ENCODE data around the gene TLN1. TPM values are rescaled to one million over a fixed set of nuclear protein-coding genes. Genes with fewer than 3 reads are reported as not detected.
A peak's percentile ranks its signal among the peaks of the same experiment; 100 is the strongest.

TLN1 gene
- total RNA-seq, 4 donors from 2014 or later = 934 to 1,435 (median 1,196) TPM

DNA sequence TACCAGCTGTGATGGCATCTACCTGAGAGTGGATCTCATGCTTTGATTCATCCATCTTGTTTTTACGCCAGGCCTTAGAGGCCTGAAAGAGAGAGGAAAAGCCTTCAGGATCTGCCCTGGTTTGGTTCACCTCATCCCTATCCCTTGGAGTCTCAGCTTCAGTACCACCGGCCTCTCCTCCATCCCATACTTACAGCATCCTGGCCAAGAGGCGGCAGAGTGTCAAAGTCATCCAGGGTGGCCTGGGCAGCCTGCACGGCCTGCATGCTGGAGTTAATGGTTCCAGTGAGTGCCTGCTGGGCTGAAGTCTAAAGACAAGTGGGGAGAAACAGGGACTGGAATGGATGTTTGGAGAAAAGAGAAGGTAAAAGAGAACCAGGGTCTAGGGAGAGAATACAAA is 12.4 kb downstream of the TLN1 start:
- peak overlapping the region; percentile 46 to 98 (median 76) for H3K27ac ChIP-seq (replicated peaks in 1 of 4)

DNA sequence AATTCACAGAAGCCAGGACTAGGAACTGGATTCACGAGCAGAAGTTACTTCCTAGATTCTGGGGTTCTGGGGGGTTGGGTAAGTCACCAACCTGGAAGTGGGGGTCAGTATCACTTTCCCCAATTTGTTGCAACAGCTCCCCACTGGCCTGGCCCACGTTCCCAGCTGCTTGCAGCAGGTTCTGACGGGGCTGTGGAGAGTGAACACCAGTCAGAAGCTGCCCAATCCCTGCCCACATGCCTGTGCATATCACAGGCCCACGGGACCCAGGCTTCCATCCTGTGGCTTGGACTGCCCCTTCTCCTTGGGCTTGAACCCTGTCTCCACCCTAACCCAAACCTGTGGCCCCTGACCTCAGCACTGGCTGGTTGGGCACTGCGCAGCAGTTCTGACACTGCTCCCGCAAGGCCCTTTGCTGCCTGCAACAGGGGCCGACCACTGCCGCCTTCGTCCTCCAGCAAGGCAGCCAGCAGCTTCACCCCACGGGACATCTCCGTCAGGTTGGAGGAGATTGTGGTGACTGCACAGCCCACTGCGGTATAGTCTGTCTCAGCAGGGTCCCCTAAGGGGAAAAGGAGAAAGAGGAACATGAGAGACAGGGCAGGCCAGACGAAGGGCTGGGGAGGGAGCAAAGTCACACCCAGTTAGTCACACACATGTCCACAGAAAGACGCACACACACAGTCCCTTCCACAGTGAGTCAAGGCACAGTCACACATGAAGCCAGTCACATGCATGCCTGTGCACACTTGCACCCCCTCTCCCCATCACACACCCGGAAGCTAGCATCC is 13.1 kb downstream of the TLN1 start:
- TF ChIP-seq EP300 (IDR thresholded peaks at IDR 0.05) (no peak), POLR2AphosphoS5 (IDR thresholded peaks at IDR 0.05) (no peak), POLR2A (IDR thresholded peaks at IDR 0.05; ENCODE audit: low read depth) (no peak)
- TF ChIP-seq, protein P1, sequence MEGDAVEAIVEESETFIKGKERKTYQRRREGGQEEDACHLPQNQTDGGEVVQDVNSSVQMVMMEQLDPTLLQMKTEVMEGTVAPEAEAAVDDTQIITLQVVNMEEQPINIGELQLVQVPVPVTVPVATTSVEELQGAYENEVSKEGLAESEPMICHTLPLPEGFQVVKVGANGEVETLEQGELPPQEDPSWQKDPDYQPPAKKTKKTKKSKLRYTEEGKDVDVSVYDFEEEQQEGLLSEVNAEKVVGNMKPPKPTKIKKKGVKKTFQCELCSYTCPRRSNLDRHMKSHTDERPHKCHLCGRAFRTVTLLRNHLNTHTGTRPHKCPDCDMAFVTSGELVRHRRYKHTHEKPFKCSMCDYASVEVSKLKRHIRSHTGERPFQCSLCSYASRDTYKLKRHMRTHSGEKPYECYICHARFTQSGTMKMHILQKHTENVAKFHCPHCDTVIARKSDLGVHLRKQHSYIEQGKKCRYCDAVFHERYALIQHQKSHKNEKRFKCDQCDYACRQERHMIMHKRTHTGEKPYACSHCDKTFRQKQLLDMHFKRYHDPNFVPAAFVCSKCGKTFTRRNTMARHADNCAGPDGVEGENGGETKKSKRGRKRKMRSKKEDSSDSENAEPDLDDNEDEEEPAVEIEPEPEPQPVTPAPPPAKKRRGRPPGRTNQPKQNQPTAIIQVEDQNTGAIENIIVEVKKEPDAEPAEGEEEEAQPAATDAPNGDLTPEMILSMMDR (IDR thresholded peaks at IDR 0.05) = no peak
- Histone ChIP-seq H3K4me3 (no peak overlapping the region), H3K36me3 (peaks cover 98 to 100% (median 99%) of the 10 kb centered on the region in 4 donors), H3K27ac (replicated peaks in 1 of 4) (peak overlapping the region; percentile 46 to 98 (median 76)), H3K4me1 (peaks cover 0 to 36% (median 31%) of the 10 kb centered on the region in 4 donors), H3K27me3 (no peaks in the 10 kb centered on the region), H3K9me3 (no peaks in the 10 kb centered on the region)
- no peak for DNase-seq (ENCODE audit: extremely low spot score)
- intact Hi-C loops (cut with DNase I) = no loop called here
- 78% methylated on average over 14 of the region's 15 CpGs for WGBS

More for the DNA sequence above, 12.4 kb downstream of the TLN1 start:
- peaks cover 0 to 30% (median 25%) of the 10 kb centered on the region in 4 donors for H3K4me1 ChIP-seq
- H3K36me3 ChIP-seq = peaks cover 98 to 100% (median 99%) of the 10 kb centered on the region in 4 donors
- intact Hi-C loops (cut with DNase I) = no loop called here
- H3K27me3 ChIP-seq = no peaks in the 10 kb centered on the region
- WGBS = 80% methylated on average over 4 of the region's 4 CpGs
- no peaks in the 10 kb centered on the region for H3K9me3 ChIP-seq
- no peak overlapping the region for H3K4me3 ChIP-seq
- TF ChIP-seq EP300 (IDR thresholded peaks at IDR 0.05) = no peak
- TF ChIP-seq, protein P1 (IDR thresholded peaks at IDR 0.05) = no peak
- no peak for TF ChIP-seq POLR2AphosphoS5 (IDR thresholded peaks at IDR 0.05)
- TF ChIP-seq POLR2A (IDR thresholded peaks at IDR 0.05; ENCODE audit: low read depth) = no peak
- no peak for DNase-seq (ENCODE audit: extremely low spot score)

DNA sequence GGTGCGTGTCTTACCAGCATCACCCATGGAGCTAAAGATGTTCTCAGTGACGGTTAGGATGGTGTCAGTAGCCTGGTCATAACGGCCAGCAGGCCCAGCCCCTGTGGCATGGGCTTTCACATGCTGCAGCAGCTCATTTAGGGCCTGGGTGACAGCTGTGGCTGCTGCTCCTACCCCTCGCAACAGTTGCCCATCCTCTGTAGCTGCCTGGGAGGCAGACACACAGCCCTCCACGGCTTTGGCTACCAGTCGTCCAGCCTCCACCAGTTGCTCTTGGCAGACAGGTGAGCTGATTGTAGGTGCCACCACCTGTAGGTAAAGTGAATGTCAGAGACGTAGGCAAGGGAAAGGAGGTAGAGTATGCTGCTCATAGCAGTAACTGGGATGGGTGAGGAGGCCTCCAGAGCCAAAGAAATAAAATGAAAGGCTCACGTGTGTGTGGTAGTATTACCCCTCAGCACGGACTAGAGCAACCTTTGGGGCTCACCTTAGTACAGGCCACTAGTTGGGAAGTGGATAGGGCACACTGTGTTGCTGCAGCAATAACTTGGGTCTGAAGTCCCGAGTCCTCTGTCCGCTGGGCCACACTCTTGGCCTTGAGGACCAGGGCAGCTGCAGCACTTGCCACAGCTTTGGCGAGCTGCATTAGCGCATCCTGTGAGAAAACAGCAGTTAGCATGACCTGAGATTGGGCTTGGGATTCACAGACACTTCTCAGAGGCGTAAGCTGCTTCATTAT is 14.7 kb downstream of the TLN1 start:
- Histone ChIP-seq H3K27me3 (no peaks in the 10 kb centered on the region), H3K9me3 (no peaks in the 10 kb centered on the region), H3K36me3 (peaks cover 98 to 100% (median 99%) of the 10 kb centered on the region in 4 donors), H3K4me1 (peaks cover 0 to 37% (median 26%) of the 10 kb centered on the region in 4 donors), H3K4me3 (no peak overlapping the region), H3K27ac (replicated peaks in 1 of 4) (peak overlapping the region; percentile 71 to 98 (median 76))
- intact Hi-C loops (cut with DNase I) = no loop called here
- no peak for DNase-seq (ENCODE audit: extremely low spot score)
- 86% methylated on average over 14 of the region's 14 CpGs for WGBS
- TF ChIP-seq, protein P1 (IDR thresholded peaks at IDR 0.05) = no peak
- no peak for TF ChIP-seq POLR2AphosphoS5 (IDR thresholded peaks at IDR 0.05)
- no peak for TF ChIP-seq POLR2A (IDR thresholded peaks at IDR 0.05; ENCODE audit: low read depth)
- no peak for TF ChIP-seq EP300 (IDR thresholded peaks at IDR 0.05)

DNA sequence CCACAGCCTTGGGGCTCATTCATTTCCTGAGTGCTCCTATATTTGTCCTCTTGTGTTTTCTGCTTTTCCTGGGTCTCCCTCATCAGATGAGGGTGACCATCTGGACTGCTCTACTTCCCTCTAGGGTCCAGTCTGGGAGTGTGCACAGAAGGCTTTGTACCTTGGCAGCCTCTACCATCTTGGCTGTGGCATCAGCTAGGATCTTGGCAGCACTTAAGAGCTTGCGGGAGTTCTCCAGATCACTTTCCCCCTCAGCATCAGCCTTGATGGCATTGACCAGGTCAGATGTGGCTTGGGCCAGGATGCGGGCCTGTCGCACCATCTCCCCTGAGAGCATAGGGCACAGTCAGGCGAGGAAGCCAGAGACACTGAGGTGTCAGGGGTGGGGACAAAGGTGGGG is 15.8 kb downstream of the TLN1 start:
- DNase-seq (ENCODE audit: extremely low spot score) = no peak
- Histone ChIP-seq H3K4me1 (peaks cover 0 to 37% (median 26%) of the 10 kb centered on the region in 4 donors), H3K27me3 (no peaks in the 10 kb centered on the region), H3K36me3 (peaks cover 98 to 100% (median 99%) of the 10 kb centered on the region in 4 donors), H3K4me3 (no peak overlapping the region), H3K9me3 (no peaks in the 10 kb centered on the region), H3K27ac (replicated peaks in 1 of 4) (peak overlapping the region; percentile 71 to 98 (median 76))
- WGBS = 84% methylated on average over 4 of the region's 4 CpGs
- TF ChIP-seq EP300 (IDR thresholded peaks at IDR 0.05) = no peak
- TF ChIP-seq, protein P1 (IDR thresholded peaks at IDR 0.05) = peak in 2 of 3 experiments; percentile 42 to 52
- TF ChIP-seq POLR2AphosphoS5 (IDR thresholded peaks at IDR 0.05) = peak; percentile 56 to 57
- TF ChIP-seq POLR2A (IDR thresholded peaks at IDR 0.05; ENCODE audit: low read depth) = no peak
- intact Hi-C loops (cut with DNase I) = no loop called here

Measured in esophagus muscularis mucosa (tissue), 4 donors.